CD4-positive, alpha-beta T cell treated with Interleukin-12 subunit alpha and Interleukin-12 subunit beta, for 1 hour (primary cell): ENCODE data around the gene C2orf66.

ENCODE experiments used
- DNase-seq: peaks from one replicate; pipeline ENCODE4 v3.0.0-alpha.2; 2020

Gene C2orf66

GRCh38 chr2:196809260-196809659, at the start of gene C2orf66:
C2orf66 (minus strand) TSS chr2:196809355; CDS start chr2:196809336, 19 bp downstream.
- no peak for DNase-seq

GRCh38 chr2:196854629-196855028, 45.5 kb upstream of the C2orf66 start:
- DNase-seq: no peak

GRCh38 chr2:196853301-196854087, 44.3 kb upstream of the C2orf66 start:
- no peak for DNase-seq

GRCh38 chr2:196851088-196851487, 41.9 kb upstream of the C2orf66 start:
- no peak for DNase-seq

GRCh38 chr2:196849895-196850294, 40.7 kb upstream of the C2orf66 start:
- DNase-seq: peak; percentile 2

- no peak for DNase-seq
These were observed 37.1 kb upstream of the C2orf66 start for GRCh38 chr2:196846295-196846694.

GRCh38 chr2:196845371-196845770, 36.2 kb upstream of the C2orf66 start:
- no peak for DNase-seq

- no peak for DNase-seq
These were observed 31.0 kb upstream of the C2orf66 start for GRCh38 chr2:196840171-196840570.

- DNase-seq: no peak
These were observed 30.4 kb upstream of the C2orf66 start for GRCh38 chr2:196839574-196839973.

GRCh38 chr2:196836440-196836839, 27.3 kb upstream of the C2orf66 start:
- no peak for DNase-seq

GRCh38 chr2:196830701-196831100, 21.5 kb upstream of the C2orf66 start:
- no peak for DNase-seq

- DNase-seq: no peak
These were observed 18.2 kb upstream of the C2orf66 start for GRCh38 chr2:196827356-196827755.

- DNase-seq: no peak
These were observed 14.8 kb upstream of the C2orf66 start for GRCh38 chr2:196823750-196824522.

GRCh38 chr2:196821195-196821594, 12.0 kb upstream of the C2orf66 start:
- no peak for DNase-seq

- DNase-seq: no peak
These were observed 981 bp downstream of the C2orf66 start for GRCh38 chr2:196808083-196808665.

- no peak for DNase-seq
These were observed 4.8 kb downstream of the C2orf66 start for GRCh38 chr2:196804381-196804780.

GRCh38 chr2:196802401-196802800, 6.8 kb downstream of the C2orf66 start:
- no peak for DNase-seq

- DNase-seq: no peak
These were observed 7.4 kb downstream of the C2orf66 start for GRCh38 chr2:196801674-196802261.

- DNase-seq: no peak
These were observed 10.2 kb downstream of the C2orf66 start for GRCh38 chr2:196798980-196799379.

- DNase-seq: no peak
These were observed 16.3 kb downstream of the C2orf66 start for GRCh38 chr2:196792865-196793264.

- no peak for DNase-seq
These were observed 25.6 kb downstream of the C2orf66 start for GRCh38 chr2:196783431-196784094.

GRCh38 chr2:196767101-196767500, 42.1 kb downstream of the C2orf66 start:
- no peak for DNase-seq

GRCh38 chr2:196759378-196759706, 49.8 kb downstream of the C2orf66 start:
- no peak for DNase-seq
